ENCODE results near the gene TRIM52.

TRIM52 gene

DNA sequence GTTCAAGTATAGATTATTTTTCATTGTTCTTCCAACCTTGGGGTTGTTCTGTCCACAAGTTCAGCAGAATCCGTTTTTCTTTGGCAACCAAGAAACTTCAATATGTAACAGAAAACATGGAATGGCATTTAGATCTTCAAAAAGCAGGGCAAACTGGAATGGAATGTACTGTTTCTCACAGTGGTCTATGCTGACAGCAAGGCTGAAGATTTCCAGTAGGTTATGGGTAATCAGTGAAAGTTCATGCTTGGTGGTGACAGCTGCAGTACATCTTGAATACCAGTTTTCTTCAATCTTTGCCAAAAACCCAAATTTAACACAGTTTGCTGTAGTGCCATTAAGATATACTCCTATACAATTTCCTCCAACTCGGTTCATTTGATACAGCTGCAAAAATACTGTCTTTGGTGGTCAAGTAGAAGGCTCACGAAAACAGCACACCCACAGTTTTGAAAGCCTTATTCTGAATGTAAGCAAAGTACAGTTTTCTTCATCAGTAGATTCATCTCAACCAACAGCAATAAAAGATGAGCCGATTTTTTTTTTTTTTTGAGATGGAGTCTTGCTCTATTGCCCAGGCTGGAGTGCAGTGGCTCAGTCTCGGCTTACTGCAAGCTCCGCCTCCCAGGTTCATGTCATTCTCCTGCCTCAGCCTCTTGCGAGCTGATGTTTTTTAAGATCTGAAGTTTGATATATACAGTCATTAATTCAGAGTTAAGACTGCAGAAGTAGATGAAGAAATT, 4.9 kb downstream of the TRIM52 start:
- no peak for DNase-seq

DNA sequence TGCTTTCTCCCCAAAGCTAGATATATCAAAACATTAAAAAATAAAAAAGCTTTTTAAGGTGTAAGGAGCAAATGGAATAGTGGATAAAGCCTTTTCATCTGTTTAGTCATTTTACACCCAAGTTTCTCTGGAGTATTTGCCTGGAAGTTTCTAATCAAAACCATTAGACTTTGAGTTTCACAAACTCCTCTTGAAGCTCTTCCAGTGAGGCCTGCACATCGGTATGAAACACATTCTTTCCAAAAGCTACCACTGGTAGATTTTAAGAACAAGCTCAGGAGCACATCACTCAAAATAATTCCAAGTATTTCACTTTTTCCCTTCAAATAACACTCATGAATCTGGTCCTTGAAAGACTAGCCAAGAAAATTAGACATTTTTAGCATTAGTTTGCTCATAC, 5.7 kb downstream of the TRIM52 start:
- no peak for DNase-seq

DNA sequence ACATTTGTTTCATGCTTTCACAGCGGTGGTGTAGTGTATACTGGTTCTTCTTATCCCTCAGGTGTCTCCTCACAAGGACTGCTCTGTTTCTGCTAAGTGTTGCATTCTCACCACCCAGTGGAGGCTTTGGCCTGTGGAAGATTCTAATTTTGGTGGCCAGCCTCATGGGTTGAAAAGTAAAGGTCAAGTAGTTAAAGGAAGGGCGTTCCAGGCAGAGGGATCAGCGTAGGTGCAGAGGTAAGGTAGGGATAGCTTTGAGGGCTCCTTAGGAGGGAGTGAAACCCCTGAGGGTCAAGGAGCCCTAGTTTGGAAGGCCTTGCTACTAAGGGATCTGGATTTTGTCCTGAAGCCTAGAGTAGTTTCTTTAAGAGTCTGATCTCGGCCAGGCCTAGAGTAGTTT, 12.7 kb downstream of the TRIM52 start:
- DNase-seq = no peak

DNA sequence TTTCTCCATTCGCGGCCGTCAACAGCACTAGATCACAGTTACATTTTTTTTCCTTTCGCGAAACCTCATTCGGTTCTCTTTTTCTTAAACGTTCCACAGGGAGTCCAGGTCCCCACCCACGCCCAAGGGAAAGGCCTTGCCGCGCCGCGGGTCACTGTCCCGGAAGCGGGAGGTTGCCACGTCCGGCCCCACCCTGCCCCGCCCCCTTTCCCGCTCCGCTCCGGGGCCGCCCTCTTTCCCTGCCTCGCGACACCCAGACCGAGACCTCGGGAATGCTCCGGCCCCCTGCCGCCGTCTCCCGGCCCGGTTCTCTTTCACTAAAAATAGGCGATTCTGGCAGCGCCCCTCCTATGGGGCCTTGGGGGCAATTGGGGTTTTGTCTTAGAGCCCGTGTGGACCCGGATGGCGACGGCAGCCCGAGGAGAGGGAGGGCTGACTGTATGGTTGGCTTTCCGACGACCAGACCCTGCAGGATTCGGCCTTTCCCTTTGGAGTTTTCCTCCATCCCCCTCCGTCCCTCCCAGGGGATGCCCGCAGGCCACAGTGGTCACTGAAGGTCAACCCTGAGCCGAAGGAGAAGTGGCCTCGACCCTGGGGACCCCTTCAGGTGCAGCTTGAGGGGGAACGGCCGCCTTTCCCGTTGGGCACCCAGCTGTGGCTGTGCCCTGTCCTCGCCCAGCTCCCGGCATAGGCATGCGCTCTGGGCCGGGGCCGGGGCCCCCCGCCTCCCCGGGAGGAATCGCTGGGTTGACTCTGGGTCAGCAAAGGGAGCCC, 14.5 kb downstream of the TRIM52 start:
- DNase-seq = peak; percentile 95 to 96

DNA sequence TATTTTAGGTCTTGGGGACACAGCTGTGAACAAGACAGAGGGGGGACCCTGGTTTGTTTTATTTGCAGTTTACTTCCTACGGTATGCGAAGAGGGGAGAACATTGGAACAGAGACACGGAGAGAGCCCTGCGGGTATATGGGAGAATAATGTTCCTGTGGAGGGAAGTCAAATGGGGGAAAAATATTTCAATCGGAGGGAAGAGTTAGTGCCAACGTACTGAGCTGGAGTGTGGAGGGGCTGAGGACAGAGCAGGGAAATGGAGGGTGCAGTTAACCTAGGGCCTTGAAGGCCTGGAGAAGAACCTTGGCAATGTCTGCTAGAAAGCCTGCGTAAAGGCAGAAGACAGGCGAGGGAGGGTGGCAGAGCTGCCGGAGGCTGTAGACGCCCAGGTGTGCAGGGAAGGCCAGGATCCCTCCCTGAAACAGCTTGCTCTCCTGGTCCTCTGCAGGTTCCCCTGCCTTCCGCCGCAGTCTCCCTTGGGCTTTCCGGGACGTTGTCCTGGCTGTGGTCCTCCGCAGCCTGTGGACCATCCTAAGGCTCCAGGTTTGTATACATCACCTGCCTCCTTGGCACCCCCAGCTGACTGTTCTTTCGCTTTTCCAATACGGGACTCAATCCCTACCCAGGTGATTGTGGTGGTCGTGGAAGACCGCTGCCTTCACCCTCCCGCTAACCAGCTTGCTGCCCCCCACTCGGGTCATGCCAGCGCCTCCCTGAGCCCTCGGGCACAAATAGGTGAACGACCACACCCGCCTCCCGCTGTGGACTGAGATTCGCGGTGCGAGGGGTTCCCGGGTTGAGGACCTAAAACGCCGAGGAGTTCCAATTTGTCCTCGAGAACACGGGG, 15.3 kb downstream of the TRIM52 start:
- DNase-seq = no peak

DNA sequence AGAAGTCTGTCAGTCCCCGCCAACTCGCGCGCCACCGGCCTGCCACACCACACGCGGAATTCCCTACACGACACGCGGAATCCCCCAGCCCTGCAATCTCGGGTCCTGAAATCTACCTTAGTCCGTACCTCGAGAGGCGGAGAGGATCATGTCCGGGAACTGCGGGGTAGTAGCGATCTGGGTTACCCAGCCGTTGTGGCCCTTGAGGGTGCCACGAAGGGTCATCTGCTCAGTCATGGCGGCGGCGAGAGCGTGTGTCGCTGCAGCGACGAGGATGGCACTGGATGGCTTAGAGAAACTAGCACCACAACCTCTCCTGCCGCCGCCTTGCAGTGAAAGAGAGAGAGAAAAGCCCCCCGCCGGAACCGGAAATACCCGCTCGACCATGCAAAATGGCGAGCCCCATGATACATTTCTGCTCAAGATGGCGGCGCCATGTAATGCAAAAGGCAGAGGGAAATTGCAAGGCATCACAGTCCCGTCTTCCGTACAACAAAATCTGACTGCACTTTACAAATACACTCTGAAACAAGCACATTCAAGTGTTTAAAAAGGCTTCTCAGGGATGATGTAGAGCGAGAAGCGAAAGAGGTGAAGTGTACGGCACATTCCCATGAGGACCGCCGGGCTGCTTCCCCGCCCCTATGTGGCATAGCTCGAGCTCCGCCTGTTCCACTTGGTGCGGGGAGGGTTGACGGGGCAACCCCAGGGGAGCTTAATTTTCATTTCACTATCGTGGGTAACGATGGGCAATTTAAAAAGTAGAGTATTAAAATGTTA, 17.2 kb downstream of the TRIM52 start, which contains the start of gene RACK1:
Gene RACK1 (minus strand): TSS at position 343 of the 780 bp plus-strand sequence. CDS start 106 bp downstream, at position 237.
- DNase-seq = peak; percentile 85 to 87

DNA sequence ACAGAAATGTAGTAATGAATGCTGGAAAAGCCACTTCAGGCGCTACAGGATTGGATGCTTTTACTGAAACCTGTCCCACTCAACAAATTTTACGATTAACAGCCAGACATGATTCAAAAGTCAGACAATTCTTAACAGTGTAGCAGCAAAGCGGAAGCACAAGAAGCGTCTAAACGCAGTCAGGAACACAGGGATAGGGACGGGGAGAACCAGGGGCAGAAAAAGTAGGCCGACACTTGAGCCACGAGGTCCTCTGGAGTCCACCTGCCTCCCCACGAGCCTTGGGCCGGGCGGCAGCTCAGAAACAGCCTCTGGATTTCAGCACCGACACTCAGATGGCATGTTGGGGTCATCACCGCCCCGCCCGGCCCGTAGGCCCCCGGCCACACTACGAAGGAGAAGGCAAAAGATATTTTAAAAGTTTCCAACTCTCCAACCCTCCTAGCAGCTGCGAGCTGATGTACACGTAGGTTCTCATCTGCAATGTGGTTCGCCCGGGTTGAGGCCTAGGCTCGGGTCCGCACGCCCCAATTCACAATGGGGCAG, 17.9 kb downstream of the TRIM52 start:
- peak; percentile 31 to 54 for DNase-seq

DNA sequence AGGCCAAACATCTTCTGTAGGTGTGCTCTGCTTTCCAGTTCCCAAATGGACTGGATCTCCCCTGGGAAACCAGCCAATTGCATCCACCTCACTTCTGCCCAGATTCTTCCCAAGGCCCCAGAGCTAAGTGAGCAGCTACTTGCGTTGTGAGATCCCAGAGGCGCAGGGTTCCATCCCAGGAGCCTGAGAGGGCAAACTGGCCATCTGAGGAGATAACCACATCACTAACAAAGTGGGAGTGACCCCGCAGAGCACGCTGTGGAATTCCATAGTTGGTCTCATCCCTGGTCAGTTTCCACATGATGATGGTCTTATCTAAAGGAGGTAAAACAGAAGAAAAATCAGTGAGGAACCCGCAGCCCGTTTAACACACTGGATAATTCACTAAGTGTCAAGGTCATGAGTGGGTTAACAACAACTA, 18.9 kb downstream of the TRIM52 start:
- no peak for DNase-seq

DNA sequence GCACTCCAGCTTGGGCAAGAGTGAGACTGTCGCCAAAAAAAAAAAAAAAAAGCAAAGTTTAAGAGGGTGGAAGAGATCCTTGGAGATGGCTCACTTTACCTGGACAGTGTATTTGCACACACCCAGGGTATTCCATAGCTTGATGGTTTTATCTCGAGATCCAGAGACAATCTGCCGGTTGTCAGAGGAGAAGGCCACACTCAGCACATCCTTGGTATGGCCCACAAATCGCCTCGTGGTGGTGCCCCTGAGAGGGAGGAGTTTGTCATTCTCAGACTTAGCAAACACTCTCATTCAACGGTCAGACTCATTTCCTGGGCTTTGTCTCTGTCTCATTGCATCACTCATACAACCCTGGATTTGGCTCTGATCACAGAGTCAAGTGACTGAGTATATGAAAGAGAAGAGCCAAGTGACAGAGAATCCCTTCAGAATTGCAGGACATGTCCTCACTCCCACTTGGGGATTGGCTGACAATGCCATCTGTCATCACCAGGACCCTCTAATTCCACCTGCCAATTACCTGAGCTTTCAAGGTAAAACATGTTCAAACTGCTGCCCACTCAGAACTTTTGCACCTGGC, 19.5 kb downstream of the TRIM52 start:
- peak; percentile 86 to 93 for DNase-seq

DNA sequence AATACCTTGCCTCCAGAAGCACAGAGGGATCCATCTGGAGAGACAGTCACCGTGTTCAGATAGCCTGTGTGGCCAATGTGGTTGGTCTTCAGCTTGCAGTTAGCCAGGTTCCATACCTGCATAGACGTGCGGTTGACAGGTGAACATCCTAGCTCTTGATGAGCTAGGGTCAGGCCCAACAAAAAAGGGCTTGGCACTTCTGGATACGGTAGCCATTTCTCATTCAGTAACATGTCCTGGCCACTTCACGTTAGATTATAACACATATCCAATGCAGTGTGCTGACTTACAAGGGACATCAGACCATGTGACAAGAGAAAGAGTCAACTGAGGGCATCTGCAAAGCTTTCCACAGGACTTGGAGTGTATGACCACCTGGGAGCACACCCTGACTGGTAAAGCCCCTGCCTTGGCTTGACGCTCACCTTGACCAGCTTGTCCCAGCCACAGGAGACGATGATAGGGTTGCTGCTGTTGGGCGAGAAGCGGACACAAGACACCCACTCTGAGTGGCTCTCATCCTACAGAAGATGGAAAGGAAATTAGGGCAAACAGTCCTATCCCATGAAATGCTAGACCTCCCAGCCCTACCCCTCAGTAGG, 21.8 kb downstream of the TRIM52 start:
- DNase-seq = no peak

DNA sequence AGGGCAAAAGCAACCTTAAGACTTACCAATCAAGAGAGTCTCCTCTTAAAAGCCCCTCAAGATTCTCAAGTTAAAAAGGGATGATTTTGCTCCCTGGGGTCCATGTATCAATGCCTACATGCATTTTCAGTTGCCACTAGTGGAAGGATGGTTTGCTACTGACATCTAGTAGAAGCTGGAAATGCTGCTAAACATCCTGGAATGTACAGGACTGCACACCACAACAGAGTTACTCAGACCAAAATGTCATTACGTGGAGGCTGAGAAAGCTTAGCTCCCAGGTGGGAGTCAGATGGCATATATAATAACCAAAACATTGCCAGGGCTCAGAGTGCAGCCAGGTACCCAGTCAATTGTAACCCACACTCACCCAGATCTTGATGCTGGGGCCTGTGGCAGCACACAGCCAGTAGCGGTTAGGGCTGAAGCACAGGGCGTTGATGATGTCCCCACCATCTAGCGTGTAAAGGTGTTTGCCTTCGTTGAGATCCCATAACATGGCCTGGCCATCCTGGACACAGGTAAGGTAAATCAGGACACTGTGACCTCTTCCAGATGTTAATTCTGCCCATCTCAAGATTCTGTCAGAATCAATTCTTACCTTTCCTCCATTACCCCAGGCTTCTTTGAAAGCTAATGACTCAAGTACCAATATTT, 23.1 kb downstream of the TRIM52 start:
- no peak for DNase-seq

DNA sequence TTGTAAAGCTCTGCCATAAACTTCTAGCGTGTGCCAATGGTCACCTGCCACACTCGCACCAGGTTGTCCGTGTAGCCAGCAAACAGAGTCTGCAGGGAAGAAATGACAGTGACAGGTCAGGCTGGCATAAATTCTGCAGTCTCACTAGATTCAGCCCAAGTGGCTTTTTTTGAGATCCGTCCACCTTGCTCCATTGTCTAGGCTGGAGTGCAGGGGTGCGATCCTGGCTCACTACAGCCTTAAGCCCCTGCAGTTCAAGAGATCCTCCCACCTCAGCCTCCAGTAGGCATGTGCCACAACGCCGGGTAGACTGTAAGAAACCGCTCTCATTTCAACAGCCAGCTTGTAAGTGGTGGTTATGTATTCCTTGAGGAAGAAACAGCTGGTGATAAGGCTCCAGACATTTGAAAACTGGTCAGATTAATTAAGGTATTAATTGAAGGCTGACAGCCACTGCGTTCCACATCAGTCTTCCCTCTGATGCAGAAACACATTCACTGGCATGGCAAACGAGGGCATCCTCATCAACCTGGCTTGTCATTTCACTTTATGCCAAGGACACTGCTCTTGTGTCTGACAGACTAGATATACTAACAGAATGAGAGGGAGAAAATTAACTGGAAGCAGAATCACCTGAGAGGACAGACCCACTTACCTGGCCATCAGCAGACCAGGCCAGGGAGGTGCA, 23.8 kb downstream of the TRIM52 start:
- DNase-seq = no peak

DNA sequence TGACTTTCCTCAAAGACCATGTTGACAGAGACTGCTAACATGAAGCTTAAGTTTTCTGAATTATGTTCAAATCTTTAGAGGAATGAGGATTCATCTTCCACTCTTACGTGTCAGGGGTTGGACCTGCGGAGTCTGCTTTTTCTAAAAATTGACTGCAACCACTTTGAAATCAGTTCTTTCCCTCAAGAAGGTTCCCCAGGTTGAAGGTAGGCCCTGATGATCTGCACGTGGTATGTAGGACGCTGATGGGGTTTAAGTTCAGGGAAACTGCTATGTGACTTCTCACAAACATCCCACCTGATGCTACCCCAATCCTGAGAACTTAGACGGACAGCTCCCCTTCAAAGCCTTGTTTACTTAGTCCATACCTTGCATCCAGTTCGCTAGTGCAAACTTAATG, 24.5 kb downstream of the TRIM52 start:
- no peak for DNase-seq

DNA sequence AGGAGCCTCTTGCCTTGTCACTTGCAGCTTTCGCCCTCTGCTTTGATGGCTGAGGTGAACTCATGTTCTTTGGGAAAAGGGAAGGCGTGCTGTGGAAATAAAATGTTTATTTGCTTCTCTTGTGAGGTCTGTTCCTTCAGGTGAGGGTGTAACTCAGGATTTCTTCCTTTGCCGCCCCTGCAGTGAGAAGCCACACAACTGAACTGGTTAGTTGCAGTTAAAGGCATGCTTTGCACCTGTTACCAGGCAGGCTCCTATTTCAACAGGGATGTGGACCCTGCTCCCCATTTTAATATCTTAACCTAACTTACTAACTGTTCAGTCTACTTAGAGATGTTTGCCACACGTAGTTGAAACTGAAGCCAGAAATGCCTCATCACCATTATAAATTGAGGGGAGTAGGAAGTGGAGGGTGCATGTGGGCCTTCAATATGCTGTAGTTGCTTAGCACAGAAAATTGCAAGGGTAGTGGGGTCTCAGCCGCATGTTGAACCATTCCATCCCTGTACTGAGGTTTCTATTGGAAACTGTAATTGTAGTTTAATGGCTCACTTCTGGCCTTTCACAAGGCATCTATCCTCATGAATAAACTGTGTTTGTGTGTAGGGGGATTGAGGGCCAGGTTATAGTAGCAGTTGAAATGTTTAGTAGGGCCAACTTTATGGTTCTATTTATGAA, 25.1 kb downstream of the TRIM52 start:
- DNase-seq = no peak

DNA sequence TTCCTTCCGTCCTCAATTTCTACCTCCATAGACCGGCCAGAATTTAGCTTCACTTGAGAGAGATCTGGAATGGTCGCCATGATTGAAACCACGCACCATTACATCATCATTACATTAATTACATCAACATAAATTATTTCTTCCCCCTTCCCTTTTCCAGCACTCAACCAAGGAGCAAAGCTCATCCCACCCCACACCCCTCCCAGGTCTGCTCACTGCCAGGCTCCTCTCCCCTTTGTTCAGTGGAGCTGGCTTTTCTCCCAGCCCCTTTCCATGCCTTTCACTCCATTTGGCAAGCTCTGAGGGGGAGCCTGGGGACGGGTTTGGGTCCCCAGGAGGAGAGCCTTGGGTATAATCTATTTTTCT, 25.6 kb downstream of the TRIM52 start:
- DNase-seq = no peak

DNA sequence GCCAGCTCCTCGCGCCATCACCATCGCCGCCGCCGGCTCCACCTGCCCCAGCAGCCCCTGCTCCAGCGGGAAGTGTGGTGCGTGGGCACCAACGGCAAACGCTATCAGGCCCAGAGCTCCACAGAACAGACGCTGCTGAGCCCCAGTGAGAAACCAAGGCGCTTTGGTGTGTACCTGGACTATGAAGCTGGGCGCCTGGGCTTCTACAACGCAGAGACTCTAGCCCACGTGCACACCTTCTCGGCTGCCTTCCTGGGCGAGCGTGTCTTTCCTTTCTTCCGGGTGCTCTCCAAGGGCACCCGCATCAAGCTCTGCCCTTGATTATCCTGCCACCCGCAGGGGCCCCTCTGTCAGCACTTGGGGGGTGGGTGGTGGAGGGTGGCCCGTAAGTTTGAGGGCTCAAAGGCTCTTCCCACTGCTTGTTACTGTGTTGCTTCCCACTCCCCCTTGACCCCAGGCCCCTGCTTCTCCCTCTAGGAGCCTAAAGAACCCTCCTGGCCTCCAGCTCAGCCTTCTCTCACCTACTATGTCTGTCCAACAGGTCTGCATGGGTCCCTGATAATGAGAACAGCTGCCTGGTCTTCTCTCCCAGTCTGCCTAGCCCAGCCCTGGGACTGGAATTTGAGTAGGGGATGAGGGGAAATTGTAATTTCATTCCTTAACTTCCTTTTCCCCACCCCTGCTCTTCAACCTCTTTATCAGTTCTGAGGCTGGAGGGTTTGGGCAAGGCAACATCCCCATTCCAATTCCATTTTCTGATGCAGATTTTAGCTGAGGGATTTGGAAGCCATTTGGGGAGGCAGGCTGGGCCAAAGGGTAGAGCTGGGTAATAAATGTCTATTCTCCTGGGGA, 26.3 kb downstream of the TRIM52 start:
- DNase-seq = no peak

DNA sequence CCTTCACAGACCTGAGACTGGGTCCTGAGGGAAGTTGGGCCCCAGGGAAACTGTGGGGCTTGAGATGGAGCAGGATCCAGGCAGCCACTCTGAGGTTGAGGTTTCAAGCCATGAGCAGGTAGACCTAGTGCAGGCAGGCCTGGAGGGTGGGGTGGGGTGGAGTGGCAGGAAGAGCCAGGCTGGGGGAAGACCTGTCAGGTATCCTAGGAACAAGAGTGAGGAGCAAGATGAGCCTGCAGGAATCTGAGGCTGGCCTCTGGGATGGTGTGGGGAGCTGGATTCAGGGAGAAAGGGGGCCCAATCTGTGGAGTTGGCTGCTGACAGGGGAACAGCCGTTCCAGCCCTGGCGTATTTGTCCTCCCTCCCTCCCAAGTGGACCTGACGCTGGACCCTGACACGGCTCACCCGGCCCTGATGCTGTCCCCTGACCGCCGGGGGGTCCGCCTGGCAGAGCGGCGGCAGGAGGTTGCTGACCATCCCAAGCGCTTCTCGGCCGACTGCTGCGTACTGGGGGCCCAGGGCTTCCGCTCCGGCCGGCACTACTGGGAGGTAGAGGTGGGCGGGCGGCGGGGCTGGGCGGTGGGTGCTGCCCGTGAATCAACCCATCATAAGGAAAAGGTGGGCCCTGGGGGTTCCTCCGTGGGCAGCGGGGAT, 27.0 kb downstream of the TRIM52 start:
- no peak for DNase-seq
